Activated CD8-positive, alpha-beta memory T cell treated with anti-CD3 and anti-CD28 coated beads for 4 hours (primary cell): Measurements from ENCODE around the gene BTBD9.
"Not testable (repeated sequence)": the region's sequence is repeated elsewhere in the genome, so short reads cannot be mapped to it uniquely, and the experiment has no call there.

Experiments
- DNase-seq, 2 donors: peaks; one replicate each; pipeline ENCODE4 v3.0.0-alpha.2; 2020; ENCODE audit warnings: low read depth in 2 of 2

Gene BTBD9

DNA sequence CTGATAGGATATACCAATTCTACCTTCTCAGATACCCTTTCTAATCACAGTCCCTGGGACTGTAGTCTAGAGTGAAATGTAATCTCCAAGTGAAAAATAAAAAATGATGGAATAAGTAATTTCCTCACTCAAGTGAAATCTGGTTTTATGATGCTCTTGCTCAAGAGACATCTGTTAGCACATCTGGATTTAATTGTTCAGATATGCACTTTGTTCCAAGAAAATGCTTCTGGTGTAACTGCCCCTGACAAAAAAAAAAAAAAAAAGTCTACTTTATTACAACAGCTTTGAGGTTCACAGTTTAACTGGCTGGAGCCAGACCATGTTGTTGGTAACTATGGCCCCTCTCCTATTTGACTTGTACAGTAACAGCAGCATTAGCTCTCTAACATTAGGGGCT, 251.8 kb downstream of the BTBD9 start:
- DNase-seq: no peak

DNA sequence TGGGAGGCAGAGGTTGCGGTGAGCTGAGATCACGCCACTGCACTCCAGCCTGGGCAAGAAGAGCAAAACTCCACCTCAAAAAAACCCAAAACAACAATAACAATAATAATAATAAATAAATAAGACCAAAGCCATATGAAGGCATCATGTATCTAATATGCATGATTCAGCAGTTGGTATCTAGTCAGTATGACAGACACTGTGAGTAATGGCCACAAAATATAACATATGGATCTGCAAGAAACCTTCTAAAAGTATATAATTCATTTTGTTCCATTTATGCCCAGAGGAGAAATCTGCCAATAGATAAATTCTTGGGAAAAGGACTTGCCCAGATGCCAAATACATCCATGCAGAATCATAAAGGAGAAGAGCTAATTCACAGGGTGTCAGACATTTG, 252.3 kb downstream of the BTBD9 start:
- DNase-seq: no peak

DNA sequence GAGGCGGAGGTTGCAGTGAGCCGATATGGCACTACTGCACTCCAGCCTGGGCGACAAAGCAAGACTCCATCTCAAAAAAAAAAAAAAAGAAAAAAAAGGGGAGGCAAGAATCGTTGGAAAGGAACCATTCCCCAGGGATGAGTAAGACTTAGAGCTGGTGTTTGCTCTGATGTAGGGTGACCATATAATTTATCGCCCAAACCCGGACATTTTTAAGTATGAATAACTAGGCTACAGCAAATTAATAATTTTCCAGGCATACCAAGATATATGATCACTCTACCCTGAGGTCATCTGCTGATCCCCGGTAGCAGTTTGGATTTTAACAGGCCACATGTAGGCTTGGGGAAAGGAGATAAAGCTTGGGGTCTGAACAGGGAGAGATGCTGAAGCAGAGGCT, 260.9 kb downstream of the BTBD9 start:
- DNase-seq: no peak

DNA sequence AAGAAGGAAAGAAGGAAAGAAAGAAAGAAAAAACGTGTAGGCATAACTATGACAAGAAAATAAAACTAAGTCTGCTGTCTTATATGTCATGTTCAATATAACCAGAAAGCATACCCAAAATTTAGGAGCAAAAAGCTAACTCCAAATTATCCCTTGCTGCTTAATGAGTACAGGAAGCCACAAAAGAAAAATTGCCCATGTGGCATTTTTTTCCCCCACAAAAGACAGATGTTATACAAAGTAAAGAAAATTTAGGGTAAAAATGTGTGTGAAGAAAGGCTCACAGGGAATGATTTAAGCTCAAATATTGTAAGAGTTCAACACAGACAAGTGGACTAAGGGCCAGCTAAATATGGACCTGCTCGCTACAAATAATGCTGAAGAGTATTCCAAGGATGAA, 263.8 kb downstream of the BTBD9 start:
- DNase-seq: no peak

DNA sequence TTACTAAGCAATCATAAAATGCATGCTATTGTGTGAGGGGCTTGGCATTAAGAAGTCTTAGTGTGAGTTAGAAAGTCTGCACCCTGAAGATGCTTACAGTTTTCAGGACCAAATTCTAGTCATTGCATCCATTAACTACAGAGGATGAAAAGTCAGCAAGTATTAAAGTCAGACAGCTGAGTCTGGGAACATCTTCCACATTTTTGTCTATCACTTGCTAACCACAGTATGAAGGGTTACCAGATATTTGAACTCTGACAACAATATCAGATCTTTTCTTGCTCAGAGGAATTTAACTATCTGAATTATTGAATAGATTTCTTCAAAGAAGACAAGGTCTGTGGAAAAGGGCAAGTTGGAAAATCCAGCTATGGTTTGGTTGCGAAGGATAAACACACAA, 264.4 kb downstream of the BTBD9 start:
- DNase-seq: no peak

DNA sequence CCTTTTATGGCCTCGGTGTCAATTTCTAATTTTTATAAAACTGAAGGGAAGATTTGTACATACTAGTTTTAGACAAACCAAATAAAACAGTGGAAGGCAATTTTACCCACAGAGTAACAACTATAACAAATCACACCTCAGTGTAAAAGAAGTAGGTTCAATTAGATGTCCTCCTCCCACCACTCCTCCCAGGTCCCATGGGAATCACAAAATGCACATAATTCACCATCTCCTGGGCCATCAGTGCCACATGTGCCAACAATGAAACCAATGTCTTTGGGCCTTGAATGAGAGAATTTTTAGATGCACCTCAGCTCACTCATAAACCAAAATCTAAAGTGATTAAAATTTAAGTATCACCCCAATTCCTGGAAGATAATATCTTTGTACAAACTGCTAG, 267.8 kb downstream of the BTBD9 start:
- DNase-seq: no peak

DNA sequence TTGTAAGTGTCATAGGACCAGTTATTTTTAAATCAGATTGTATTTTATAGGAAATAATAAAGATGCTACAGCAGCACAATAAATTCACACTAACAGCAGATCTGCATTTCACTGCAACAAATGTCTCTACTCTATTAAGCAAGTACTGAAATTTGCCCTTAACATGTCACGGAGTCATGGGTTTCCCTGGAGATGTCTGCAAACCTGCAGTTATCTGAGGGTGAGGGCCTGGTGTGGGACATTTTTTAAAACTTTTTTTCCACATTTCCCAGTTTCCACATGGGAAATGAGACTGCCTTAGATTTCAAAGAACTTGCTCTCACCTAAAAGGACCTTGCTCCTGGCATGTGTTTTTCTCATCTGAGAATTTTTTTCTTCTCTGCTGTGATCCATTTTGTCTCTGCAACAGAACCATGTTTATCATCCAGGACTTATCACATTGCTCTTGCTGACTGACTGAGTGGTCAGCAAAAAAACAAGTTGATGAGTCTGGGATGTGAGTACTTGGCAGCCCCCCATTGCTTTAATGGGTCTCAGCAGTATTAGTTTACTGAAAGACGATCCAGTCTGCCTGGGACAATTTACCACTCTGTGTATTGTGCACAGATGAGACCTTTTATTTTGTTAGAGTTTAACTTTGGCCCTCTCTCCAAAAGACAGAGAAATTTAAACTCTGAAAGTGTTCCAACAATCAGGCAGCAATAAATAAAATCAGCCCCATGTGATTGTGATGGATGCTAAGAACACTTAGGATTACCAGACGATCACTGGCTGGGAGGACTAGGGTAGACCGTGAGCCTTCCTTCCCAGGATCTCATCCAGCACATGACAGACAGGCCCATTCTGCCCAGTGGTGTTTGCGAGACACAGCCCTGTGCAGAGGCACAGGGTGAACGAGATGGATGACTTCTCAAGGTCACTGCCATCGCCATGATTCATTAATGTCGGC, 268.8 kb downstream of the BTBD9 start:
- no peak for DNase-seq

DNA sequence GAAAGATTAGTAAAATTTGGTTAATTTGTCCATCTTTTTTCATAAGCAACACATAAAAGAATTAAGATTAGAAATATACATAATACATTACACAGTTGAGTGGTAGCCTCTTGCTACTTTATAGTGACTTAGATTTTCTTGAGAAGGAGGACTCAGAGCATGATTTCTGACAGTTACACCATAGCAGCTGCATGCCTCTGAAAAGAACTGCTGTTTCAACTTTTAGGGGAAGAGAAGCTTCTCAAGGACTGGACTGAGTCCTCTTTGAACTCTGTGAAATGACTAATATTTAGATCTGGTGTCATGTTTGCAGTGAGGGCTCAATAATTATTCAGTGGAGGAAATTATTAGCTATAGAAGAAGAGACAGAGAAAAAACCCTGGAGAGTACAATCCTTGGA, 272.5 kb downstream of the BTBD9 start:
- no peak for DNase-seq

DNA sequence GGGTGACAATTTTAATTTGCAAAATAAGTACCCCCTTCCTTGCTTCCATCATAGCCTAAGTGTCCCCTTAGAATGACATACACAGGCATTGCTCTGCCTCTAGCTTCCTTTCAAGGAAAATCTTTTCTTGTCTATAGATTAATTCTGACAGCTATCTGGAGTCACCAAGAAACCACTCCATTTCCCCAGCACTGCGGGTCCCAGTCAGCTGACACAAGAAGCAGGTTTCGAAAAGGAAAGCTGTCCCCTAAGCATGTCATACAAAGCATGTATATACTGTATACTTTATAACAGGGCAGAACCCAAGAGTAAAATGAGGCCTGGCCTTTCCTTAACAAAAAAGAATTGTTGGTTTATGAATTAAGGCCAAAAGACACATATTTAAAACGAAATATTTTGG, 273.5 kb downstream of the BTBD9 start:
- DNase-seq: no peak

DNA sequence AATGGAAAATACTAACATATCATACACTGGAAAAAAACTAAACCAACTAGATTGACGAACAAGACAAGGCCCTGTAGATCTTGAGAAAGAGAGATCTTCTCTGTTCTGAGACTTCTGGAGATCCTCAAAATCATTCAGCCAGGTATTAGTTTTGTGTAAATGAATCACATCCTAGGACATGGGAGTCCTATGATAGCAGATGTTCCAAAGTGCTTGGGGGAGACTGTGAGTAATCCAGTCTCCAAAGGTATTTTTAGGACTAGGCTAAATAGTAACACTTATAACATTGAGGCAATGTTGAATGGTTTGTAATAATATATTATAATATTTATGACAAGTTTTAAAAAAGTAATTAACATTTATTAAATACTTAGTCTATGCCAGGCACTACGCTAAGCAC, 275.0 kb downstream of the BTBD9 start:
- DNase-seq: no peak

DNA sequence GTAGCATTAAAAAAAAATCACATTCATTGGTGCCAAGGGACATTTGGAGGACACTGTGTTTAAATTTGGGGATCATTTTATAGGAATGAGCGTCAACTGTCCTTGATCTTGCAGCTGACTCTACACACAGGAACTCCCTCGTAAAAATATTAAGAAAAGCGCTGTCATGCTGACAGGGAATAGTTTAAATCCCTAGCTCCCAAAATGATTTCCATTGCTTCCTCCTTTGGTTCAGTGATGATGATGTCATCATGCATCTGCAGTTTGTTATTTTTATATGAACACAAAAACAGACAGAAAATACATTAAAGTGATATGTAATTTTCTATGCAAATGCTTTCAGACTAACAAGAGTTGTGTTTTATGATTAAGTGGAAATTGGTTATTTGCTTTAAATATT, 275.6 kb downstream of the BTBD9 start:
- DNase-seq: no peak

DNA sequence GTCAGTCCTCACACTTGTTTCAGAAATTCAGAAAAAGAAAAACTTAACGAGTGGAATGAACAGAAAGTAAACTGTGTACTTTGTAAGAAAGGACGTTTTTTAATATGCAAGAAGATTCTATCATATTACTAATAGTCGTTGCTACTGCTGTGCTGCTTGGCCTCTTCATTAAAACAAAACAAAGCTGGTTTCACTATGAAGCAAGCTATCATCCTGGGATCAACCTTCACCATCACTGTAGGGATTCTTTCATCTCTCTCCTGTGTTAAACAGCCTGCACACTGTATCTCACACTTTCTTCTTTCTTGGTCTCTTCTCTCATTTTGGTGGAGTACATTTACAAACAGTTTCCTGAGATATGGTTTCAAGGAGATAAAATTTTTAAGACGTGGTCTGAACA, 284.2 kb downstream of the BTBD9 start:
- DNase-seq: no peak

DNA sequence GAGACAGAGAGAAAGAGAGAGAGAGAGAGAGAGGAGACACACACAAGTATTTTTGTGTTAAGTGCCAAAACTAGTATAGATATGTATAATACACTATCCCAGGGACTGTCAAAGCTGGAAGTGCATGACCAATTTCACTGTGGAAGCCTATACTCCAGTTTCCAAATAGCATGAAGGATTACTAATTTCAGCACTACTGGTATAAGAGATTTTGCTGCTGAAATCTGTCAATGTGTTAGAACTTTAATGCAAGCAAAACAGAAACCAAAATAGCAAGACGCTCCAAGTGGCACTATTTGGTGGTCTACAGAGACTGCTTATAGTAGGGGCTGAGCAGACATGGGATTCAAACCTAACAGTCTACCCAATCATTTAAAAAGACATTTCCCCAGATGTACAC, 284.8 kb downstream of the BTBD9 start:
- no peak for DNase-seq

DNA sequence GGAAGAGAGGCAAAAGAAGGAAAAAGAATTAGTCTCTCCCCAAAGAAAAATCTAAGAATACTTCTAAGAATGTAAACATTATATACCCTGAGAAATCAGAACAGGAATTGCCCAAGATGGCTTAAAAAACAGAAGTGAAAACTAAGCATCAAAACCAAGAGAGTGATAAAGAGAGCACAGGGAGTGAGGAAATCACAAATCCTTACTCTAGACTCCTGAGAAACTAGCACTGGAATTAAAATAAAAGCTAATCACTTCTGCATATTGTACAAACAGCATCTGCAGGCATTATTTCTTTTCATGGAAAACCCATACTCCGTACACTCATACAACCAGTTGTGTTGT, 285.7 kb downstream of the BTBD9 start:
- no peak for DNase-seq

DNA sequence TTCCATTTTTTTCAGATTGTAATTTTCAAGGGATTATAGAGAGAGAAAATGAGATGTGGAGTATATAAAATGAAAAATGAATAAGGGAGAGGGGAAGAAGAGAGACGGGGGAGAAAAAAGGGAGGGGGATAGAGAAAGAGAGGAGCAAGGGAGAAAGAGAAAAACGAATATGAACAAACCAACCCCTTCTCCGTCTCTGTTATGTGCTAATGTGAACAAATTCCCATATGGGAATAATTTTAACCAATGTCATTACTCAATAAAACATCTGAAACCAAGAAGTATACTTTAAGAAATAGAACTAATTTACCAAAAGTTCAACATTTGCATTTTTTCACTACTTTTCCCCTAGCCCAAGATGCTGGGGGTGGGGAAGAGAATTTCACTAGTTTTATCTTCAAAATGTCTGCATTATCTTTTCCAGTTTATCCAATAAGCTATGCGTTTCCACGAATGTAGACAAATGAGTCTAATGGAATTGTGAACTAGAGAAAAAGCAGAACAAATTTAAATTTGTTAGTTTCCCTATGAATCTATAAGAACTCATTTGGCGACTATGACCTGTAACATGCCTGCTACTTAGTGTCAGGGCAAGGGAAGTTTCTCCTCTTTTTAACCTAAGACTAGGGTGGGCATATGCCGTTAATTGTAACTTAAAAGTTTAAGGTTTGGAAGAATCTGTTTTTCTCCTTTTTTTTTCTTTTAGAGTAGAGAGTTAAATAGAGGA, 286.3 kb downstream of the BTBD9 start:
- DNase-seq: no peak

DNA sequence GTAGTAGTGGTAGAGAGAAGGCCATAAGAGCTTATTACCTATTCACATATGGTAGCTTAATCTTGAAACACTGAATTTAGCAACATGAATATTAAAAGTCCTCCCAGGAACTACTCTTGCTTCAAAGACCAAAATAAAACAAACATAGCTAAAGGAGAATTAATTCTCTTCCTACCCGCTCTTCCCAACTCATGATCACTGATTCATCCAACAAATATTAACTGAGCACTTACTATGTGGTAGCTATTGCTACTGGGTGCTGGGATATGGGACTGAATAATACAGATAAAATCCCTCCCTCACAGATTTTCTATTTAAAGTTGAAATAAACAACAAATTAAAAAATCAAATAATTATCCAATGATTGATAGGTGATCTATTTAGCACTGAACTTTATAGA, 287.1 kb downstream of the BTBD9 start:
- DNase-seq: no peak

DNA sequence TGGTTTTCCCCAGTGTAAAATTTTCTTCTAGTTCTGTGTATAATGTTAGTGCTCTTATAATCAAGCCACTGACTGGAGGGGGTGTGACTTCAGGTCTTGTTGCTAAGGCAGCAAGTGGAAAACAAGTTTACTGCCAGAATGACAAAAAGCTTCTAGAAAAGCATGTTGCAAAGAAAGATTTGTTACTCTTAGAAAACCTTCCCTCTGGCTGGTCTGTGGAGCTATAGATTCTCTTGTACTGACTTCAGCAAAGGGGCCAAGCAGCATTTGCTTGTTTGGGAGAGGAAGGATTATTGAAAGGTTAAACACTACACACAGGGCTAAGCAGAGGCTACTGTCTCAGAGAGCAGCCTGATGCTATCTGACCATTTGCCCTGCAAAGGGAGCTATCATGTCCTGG, 288.8 kb downstream of the BTBD9 start:
- no peak for DNase-seq

DNA sequence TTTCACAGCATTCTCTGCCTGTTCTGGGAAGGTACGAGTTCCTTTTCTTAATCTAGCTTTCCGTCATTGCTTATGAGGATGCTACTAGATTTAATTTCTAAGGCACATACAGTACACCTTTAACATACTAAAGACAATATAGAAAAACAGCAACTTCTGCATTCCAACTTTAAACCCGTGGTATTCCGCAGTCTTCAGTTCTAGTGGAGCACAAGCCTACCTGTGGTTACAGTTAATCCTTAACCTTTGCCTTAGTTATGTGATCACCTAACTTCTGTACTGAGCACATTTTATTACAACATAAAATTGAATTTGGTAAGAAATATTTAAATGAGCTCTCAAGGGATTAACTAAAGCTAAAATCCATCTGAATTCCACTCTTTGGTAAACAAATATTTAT, 289.5 kb downstream of the BTBD9 start:
- no peak for DNase-seq

DNA sequence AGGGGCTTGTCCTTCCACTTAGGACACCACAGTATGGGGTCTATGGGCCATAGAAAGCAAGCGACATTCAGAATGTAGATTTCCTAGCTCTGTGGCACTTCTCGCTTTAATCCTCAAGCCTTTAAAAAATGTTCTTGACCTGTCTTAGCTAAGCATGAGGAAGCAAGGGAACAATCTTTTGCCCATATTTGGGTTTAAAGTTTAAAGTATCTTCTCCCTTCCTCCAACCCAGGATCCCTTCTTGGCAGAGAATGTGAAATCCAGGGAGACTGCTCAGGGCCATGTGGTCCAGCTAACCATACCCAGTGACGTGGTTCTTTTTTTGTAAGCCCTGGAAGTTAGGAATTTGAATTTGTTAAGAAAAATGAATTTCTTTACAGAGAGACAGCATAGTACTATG, 289.9 kb downstream of the BTBD9 start:
- DNase-seq: no peak

DNA sequence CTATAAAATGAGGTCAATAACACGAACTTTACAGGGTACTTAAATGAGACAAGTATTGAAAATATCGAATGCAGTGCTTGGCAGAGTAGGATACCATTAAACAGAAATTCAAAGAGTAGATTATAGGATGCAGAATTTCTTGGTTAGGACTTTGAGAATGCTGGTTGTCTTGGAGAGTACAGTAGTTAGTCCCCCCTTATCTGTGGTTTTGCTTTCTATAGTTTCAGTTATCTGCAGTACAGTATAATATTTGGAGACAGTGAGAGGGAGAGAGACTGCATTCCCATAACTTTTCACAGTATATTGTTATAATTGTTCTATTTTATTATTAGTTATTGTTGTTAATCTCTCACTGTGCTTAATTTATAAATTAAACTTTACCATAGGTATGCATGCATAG, 290.5 kb downstream of the BTBD9 start:
- no peak for DNase-seq

DNA sequence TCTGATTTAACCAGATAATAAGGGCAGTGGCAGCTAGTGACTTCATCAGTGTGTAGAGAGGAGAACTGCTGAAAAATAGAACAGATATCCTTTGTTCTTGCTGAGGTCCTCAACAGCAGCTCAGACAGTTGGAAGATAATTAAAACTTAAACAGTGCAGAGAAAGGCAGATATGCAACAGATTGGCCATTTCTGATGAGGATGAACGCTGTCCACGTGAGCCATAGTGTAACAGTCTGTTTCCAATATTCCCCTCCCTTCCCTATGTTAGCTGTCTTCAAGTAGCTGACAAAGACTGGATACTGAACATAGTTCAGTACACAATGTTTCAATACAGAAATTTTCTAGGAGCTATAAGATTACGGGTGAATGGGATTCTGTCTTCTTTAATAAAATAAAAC, 291.4 kb downstream of the BTBD9 start:
- DNase-seq: no peak

DNA sequence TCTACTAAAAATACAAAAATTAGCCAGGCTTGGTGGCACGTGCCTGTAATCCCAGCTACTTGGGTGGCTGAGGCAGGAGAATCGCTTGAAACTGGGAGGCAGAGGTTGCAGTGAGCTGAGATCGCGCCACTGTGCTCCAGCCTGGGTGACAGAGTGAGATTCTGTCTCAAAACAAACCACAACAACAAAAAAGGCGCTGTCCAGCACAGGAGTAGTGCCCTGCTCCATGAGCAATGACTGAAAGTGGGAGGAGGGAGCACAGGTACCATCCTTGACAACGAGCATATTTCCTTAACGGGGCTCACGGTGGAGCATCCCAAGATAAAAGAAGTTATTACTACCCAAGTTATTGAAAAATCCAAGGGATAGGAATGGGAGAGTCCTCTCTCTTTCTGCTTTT, 291.9 kb downstream of the BTBD9 start:
- not testable (repeated sequence) for DNase-seq

DNA sequence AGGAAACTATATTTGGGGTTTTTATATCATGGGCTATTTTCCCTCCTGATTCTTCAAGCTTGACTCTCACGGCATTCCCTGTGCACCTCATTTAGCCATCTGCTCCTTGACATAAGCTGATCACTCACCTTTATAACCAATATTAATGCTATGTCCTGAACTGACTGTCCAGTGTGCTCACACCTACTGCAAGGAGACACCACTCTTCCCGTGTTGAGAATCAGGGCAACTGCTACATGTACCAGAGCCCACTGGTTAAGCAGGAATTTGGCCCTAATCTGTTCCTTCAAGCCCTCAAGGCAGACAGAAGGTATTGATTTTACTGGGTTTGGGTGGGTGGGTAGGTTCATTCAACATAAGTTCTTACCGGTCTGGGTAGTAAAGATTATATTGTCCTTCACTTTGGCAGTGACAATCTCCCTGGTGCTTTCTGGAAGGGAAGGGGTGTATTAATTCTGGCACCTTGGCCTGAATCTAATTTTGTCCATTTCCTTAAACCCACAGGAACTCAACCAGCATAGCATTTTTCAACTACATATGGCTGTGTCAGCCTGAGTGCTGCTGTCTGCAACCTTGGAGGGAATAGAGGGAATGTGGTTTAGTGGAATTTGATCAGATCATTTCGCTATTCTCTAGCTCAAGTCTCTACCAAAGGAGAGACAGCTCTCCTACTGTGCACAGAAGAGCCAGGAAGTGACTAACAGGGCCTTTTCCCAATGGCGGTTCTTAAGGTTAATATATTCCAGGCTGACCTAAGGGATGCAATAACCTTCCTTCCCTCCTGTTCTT, 293.2 kb downstream of the BTBD9 start:
- no peak for DNase-seq
